IMR-90 (cell line): Measurements from ENCODE around the gene DPH7. TPM values are rescaled to one million over a fixed set of nuclear protein-coding genes. Genes with fewer than 3 reads are reported as not detected.
A peak's percentile ranks its signal among the peaks of the same experiment; 100 is the strongest.

ENCODE experiments used
- ATAC-seq: fragments of 200-7000 bp; cut with Tn5 transposase; 2 replicates; pipeline ENCODE4 v1.9.1; 2020; ENCODE audit warnings: low read depth, mild to moderate bottlenecking, moderate library complexity
- BruUV-seq: library from RNA; stranded (reverse); fragments of 400-500 nt; replicated peaks from 2 replicates; lab custom pipeline; 2021; lab: Mats Ljungman, UMichigan
- CTCF ChIA-PET: fragments of 300-600 bp; formaldehyde crosslinking; extraction: SDS; loops from one replicate; lab custom pipeline; 2021; ENCODE audit warnings: antibody characterized with exemption; lab: Yijun Ruan, JAX
- POLR2A ChIA-PET: fragments of 300-600 bp; sonication (Branson Sonifier 250); formaldehyde crosslinking; loops from one replicate; lab custom pipeline; 2022; ENCODE audit warnings: antibody characterized with exemption; ENCODE audit not compliant: unreplicated experiment; lab: Charles Lee
- DNase-seq: peaks from one replicate; pipeline ENCODE4 v3.0.0; 2013
- H2AFZ ChIP-seq: replicated peaks from 2 replicates; pipeline ENCODE3; 2013; ENCODE audit warnings: low read length, mild to moderate bottlenecking; ENCODE audit not compliant: poor library complexity
- H2AK5ac ChIP-seq: 2 replicates; pipeline ENCODE4 v1.6.1; 2013; ENCODE audit warnings: low read depth, low read length, inconsistent platforms
- H2AK9ac ChIP-seq: replicated peaks from 2 replicates; pipeline ENCODE3; 2013; ENCODE audit warnings: mild to moderate bottlenecking, low read depth, low read length, moderate library complexity; ENCODE audit not compliant: poor library complexity
- H2BK120ac ChIP-seq: 2 replicates; pipeline ENCODE4 v1.6.1; 2013; ENCODE audit warnings: low read depth, low read length, inconsistent platforms
- H2BK15ac ChIP-seq: 3 replicates; pipeline ENCODE4 v1.6.1; 2013; ENCODE audit warnings: low read depth, low read length, inconsistent platforms
- H2BK20ac ChIP-seq: 2 replicates; pipeline ENCODE4 v1.6.1; 2013; ENCODE audit warnings: low read depth, mild to moderate bottlenecking, inconsistent platforms, low read length, moderate library complexity
- H2BK5ac ChIP-seq: 2 replicates; pipeline ENCODE4 v1.6.1; 2013; ENCODE audit warnings: mild to moderate bottlenecking, low read depth, low read length, inconsistent platforms; ENCODE audit not compliant: poor library complexity, severe bottlenecking
- H3K14ac ChIP-seq: replicated peaks from 2 replicates; pipeline ENCODE4 v1.6.1; 2013; ENCODE audit warnings: low read depth, low read length, inconsistent platforms
- H3K18ac ChIP-seq: 2 replicates; pipeline ENCODE4 v1.6.1; 2013; ENCODE audit warnings: low read depth, low read length, control low read depth
- H3K23ac ChIP-seq: 2 replicates; pipeline ENCODE4 v1.6.1; 2013; ENCODE audit warnings: low read depth, low read length, inconsistent platforms
- H3K27ac ChIP-seq: 2 replicates; pipeline ENCODE4 v1.5.1; 2013; ENCODE audit warnings: mild to moderate bottlenecking, control low read depth, low read length; ENCODE audit not compliant: insufficient read depth
- H3K27me3 ChIP-seq: 2 replicates; pipeline ENCODE4 v1.6.1; 2013; ENCODE audit warnings: low read length; ENCODE audit not compliant: control insufficient read depth, insufficient read depth
- H3K36me3 ChIP-seq: 2 replicates; pipeline ENCODE4 v1.6.1; 2013; ENCODE audit warnings: low read length, mixed read lengths; ENCODE audit not compliant: control insufficient read depth, insufficient read depth
- H3K4ac ChIP-seq: 2 replicates; pipeline ENCODE4 v1.6.1; 2013; ENCODE audit warnings: low read depth, low read length, inconsistent platforms
- H3K4me1 ChIP-seq: 2 replicates; pipeline ENCODE4 v1.6.1; 2013; ENCODE audit warnings: low read length, mixed read lengths; ENCODE audit not compliant: control insufficient read depth, insufficient read depth
- H3K4me2 ChIP-seq: 2 replicates; pipeline ENCODE4 v1.6.1; 2013; ENCODE audit warnings: low read depth, mild to moderate bottlenecking, control low read depth, low read length, moderate library complexity
- H3K4me3 ChIP-seq: 2 replicates; pipeline ENCODE4 v1.5.1; 2013; ENCODE audit warnings: low read depth, mild to moderate bottlenecking, control low read depth, low read length, moderate library complexity; ENCODE audit not compliant: insufficient read depth
- H3K56ac ChIP-seq: 2 replicates; pipeline ENCODE4 v1.6.1; 2013; ENCODE audit warnings: low read length, inconsistent platforms; ENCODE audit not compliant: insufficient read depth; ENCODE audit errors: extremely low read depth
- H3K79me1 ChIP-seq, 2 experiments: 2 replicates each; pipeline ENCODE4 v1.6.1; 2013; ENCODE audit warnings: low read length in 2 of 2, inconsistent platforms in 1 of 2, low read depth in 1 of 2
- H3K9ac ChIP-seq: 2 replicates; pipeline ENCODE4 v1.6.1; 2013; ENCODE audit warnings: low read depth, low read length, control low read depth
- H3K9me1 ChIP-seq: 2 replicates; pipeline ENCODE4 v1.6.1; 2013; ENCODE audit warnings: low read length, inconsistent platforms; ENCODE audit not compliant: insufficient read depth
- H3K9me3 ChIP-seq: 2 replicates; pipeline ENCODE4 v1.6.1; 2013; ENCODE audit warnings: low read length; ENCODE audit not compliant: control insufficient read depth, insufficient read depth
- H4K20me1 ChIP-seq: 2 replicates; pipeline ENCODE4 v1.6.1; 2013; ENCODE audit warnings: low read length, inconsistent platforms; ENCODE audit not compliant: insufficient read depth
- H4K5ac ChIP-seq: 2 replicates; pipeline ENCODE4 v1.6.1; 2013; ENCODE audit warnings: mild to moderate bottlenecking, low read depth, low read length, control low read depth
- H4K8ac ChIP-seq, 2 experiments: 2 replicates each; pipeline ENCODE4 v1.6.1; 2013; ENCODE audit warnings: low read depth in 2 of 2, low read length in 2 of 2, control low read depth in 1 of 2, inconsistent platforms in 1 of 2
- H4K91ac ChIP-seq: 2 replicates; pipeline ENCODE4 v1.6.1; 2013; ENCODE audit warnings: low read depth, low read length, inconsistent platforms; ENCODE audit not compliant: insufficient read depth
- BHLHE40 ChIP-seq: fragments of 150-350 bp; IDR thresholded peaks from 2 replicates; pipeline ENCODE4 v1.6.1; 2016; ENCODE audit warnings: mild to moderate bottlenecking, low read depth, low read length
- CHD1 ChIP-seq: IDR thresholded peaks from 2 replicates; pipeline ENCODE4 v1.6.1; 2012; ENCODE audit warnings: low read depth, low read length, improper control_type of control experiment
- MAZ ChIP-seq: IDR thresholded peaks from 2 replicates; pipeline ENCODE4 v1.6.1; 2012; ENCODE audit warnings: low read depth, mild to moderate bottlenecking, low read length, improper control_type of control experiment, moderate library complexity, borderline replicate concordance
- MXI1 ChIP-seq: IDR thresholded peaks from 2 replicates; pipeline ENCODE4 v1.6.1; 2012; ENCODE audit warnings: low read depth, mild to moderate bottlenecking, low read length, moderate library complexity, borderline replicate concordance
- POLR2A ChIP-seq: IDR thresholded peaks from 2 replicates; pipeline ENCODE4 v1.6.1; 2012; ENCODE audit warnings: mild to moderate bottlenecking, low read depth, low read length
- RAD21 ChIP-seq: IDR thresholded peaks from 2 replicates; pipeline ENCODE4 v1.6.1; 2012; ENCODE audit warnings: low read length, improper control_type of control experiment
- SMC3 ChIP-seq: fragments of 150-350 bp; IDR thresholded peaks from 2 replicates; pipeline ENCODE4 v1.6.1; 2016; ENCODE audit warnings: low read depth, mild to moderate bottlenecking, antibody characterized with exemption, low read length, moderate library complexity
- WGBS, 2 experiments: methylation state at CpG; one replicate each; pipeline versions ENCODE4 v1.1.5 to v1.1.7; 2013; ENCODE audit warnings: missing lambda C conversion rate in 2 of 2; ENCODE audit not compliant: insufficient read length in 1 of 2; ENCODE audit errors: extremely low coverage in 2 of 2; 5-methylcytosine and 5-hydroxymethylcytosine counted together
- dilution Hi-C: fragments of 300-500 bp; cut with HindIII; formaldehyde crosslinking; loops from one replicate; pipeline ENCODE4 v1.14.3; 2018; ENCODE audit warnings: low sequenced_read_pairs; ENCODE audit not compliant: unreplicated experiment
- in situ Hi-C: fragments of 300-500 bp; cut with MboI; formaldehyde crosslinking; loops from 3 replicates; pipeline ENCODE4 v1.14.3; 2019; ENCODE audit warnings: low sequenced_read_pairs, inconsistent platforms, mixed read lengths
- intact Hi-C: fragments of 100-400 bp; cut with micrococcal nuclease; formaldehyde crosslinking; loops from 2 replicates; pipeline ENCODE4 v1.10.0; 2022
- polyA plus RNA-seq, 3 experiments: library from polyadenylated mRNA; depleted of rRNA; stranded (reverse); fragments of >200 nt; gene quantifications; 2 replicates each; pipeline ENCODE4 v1.2.3, GENCODE V29; 2012; ENCODE audit warnings: low replicate concordance in 1 of 3
- total RNA-seq: library from RNA; depleted of rRNA; stranded (reverse); fragments of >200 nt; gene quantifications from 2 replicates; pipeline ENCODE4 v1.2.3, GENCODE V29; 2012
- TF ChIP-seq, protein P1 (sequence below): fragments of 150-350 bp; IDR thresholded peaks from 2 replicates; pipeline ENCODE4 v1.6.1; 2016; ENCODE audit warnings: low read depth, mild to moderate bottlenecking, low read length, moderate library complexity, borderline replicate concordance

DPH7 gene
- total and polyA plus RNA-seq, 2 of the 4 experiments (the other 2 are of a cell fraction) = 12.5 to 33.7 TPM

GRCh38 chr9:137613738-137614523 is 35.2 kb upstream of the DPH7 start (continued):
- no peak for TF ChIP-seq CHD1

- dilution Hi-C loops = no loop called here
- DNase-seq (no peak), ATAC-seq (no peak)
- H3K4ac ChIP-seq = peak overlapping the region; percentile 71; the same call in 1 of the 2 replicates
- peak overlapping the region; percentile 99 for H2AK9ac ChIP-seq
- CTCF ChIA-PET = no interaction called here
- H3K9me1 ChIP-seq = peaks cover 29% of the 10 kb centered on the region
- BruUV-seq = no TSS peak
- no peak overlapping the region for H3K4me3 ChIP-seq
- POLR2A ChIA-PET = no interaction called here
- H3K79me1 ChIP-seq = peaks cover 28 to 62% of the 10 kb centered on the region in 2 experiments
- H3K23ac ChIP-seq = no peak overlapping the region
- no peaks in the 10 kb centered on the region for H3K9me3 ChIP-seq
- WGBS, 2 experiments = 96% methylated on average over 4 of the region's 5 CpGs; no CpG with 5 or more reads in 1 of the 2 experiments
- H3K27me3 ChIP-seq = no peaks in the 10 kb centered on the region
- H2BK120ac ChIP-seq = 0 out of 2 replicates have a peak overlapping the region, but pooled peaks have one; percentile 36
- no peak overlapping the region for H3K27ac ChIP-seq
- H3K36me3 ChIP-seq = peaks cover 26% of the 10 kb centered on the region
- H3K4me2 ChIP-seq = no peak overlapping the region
- TF ChIP-seq MAZ (no peak), RAD21 (no peak), MXI1 (no peak), BHLHE40 (no peak), SMC3 (no peak), POLR2A (no peak)
- TF ChIP-seq, protein P1, sequence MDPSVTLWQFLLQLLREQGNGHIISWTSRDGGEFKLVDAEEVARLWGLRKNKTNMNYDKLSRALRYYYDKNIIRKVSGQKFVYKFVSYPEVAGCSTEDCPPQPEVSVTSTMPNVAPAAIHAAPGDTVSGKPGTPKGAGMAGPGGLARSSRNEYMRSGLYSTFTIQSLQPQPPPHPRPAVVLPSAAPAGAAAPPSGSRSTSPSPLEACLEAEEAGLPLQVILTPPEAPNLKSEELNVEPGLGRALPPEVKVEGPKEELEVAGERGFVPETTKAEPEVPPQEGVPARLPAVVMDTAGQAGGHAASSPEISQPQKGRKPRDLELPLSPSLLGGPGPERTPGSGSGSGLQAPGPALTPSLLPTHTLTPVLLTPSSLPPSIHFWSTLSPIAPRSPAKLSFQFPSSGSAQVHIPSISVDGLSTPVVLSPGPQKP = no peak
- H4K8ac ChIP-seq = peak overlapping the region in 1 of 2 experiments; percentile 84; a peak in 1 of 4 replicates
- no peak overlapping the region for H3K18ac ChIP-seq
- intact Hi-C loops = no loop called here
- H4K5ac ChIP-seq = no peak overlapping the region
- H2BK15ac ChIP-seq = no peak overlapping the region
- no peak overlapping the region for H3K9ac ChIP-seq
- H2BK5ac ChIP-seq = no peak overlapping the region
- H3K56ac ChIP-seq = no peak overlapping the region
- H2BK20ac ChIP-seq = no peak overlapping the region
- no peak overlapping the region for H4K91ac ChIP-seq
- no peak overlapping the region for H3K14ac ChIP-seq
- in situ Hi-C loops = no loop called here
- peak overlapping the region; percentile 41 for H2AFZ ChIP-seq
- peaks cover 19% of the 10 kb centered on the region for H4K20me1 ChIP-seq
- H3K4me1 ChIP-seq = peaks cover 16% of the 10 kb centered on the region
- peak overlapping the region; percentile 67; the same call in 1 of the 2 replicates for H2AK5ac ChIP-seq
Observed at GRCh38 chr9:137613259-137613658, 34.5 kb upstream of the DPH7 start.
